PFSK-1 (cell line): ENCODE results near the gene ATP5F1D.

Experiments used
- POLR2AphosphoS5 ChIP-seq: IDR thresholded peaks from 2 replicates; pipeline ENCODE4 v1.6.1; 2012; ENCODE audit warnings: low read depth, mild to moderate bottlenecking, control low read depth, low read length, moderate library complexity
- REST ChIP-seq, 2 experiments: IDR thresholded peaks; 2 replicates each; pipeline versions ENCODE4 v1.6.1 to v1.8.0; 2011 to 2012; ENCODE audit warnings: low read depth in 2 of 2, low read length in 2 of 2, control low read depth in 1 of 2, inconsistent platforms in 1 of 2, mild to moderate bottlenecking in 1 of 2, moderate library complexity in 1 of 2; ENCODE audit not compliant: insufficient read depth in 1 of 2
- SIN3A ChIP-seq: IDR thresholded peaks from 2 replicates; pipeline ENCODE4 v1.6.1; 2012; ENCODE audit warnings: mild to moderate bottlenecking, low read length, moderate library complexity, borderline replicate concordance; ENCODE audit not compliant: insufficient read depth

GRCh38 chr19:1291761-1292418 is 50.3 kb downstream of the ATP5F1D start:
- no peak for TF ChIP-seq REST (IDR thresholded peaks at IDR 0.05; ENCODE audit: insufficient read depth in 1 of 2, low read depth in 2 of 2, low read length in 2 of 2)
- no peak for TF ChIP-seq POLR2AphosphoS5
- no peak for TF ChIP-seq SIN3A
